Measurements from ENCODE around the gene WDFY2.

The WDFY2 gene

DNA sequence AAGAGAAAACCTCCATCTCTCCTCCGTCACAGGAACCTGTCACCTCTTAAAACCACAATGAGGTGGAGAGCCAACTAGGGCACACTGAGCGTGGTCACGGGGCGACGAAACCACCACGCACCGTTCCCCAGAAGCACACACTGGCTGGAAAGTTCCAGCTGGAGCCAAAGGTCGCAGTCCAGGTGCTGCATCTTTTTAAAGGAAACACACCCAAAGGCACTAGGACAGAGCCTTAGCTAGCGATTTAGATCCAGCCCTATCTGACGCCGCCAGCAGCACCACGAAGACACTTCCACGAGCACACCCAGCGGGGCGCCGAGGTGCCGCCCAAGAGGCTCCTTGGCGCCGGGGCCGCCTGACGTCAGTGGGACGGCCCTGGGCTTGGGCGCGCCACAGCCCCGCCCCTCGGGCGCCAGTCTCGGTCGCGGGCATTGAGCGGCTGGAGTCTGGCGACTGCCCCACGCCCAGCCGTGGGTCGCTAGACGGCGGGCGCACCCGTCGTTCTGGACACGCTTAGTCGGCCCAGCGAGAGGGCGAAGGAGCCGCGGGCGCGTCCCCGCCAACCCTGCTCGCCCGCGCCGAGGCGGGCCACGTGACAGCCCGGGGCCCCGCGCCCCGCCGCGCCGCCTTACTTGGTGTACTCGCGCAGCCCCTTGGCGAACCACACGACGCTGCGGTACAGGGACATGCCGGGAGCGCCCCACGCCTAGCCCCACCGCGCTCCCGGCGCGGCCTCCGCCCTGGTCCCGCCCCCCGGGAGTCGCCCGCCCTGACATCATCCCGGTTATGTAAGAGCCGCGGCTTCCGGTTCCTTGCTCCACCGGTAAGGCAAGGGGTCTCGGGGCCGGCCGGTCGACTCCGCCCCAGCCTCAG lies 219.4 kb downstream of the WDFY2 start, which contains the start of gene DHRS12:
Gene DHRS12, minus strand, starts transcription at position 742 of the 873 bp plus-strand sequence. CDS start 4,504 bp downstream, outside the sequence.
- peak; percentile 95 for DNase-seq

DNA sequence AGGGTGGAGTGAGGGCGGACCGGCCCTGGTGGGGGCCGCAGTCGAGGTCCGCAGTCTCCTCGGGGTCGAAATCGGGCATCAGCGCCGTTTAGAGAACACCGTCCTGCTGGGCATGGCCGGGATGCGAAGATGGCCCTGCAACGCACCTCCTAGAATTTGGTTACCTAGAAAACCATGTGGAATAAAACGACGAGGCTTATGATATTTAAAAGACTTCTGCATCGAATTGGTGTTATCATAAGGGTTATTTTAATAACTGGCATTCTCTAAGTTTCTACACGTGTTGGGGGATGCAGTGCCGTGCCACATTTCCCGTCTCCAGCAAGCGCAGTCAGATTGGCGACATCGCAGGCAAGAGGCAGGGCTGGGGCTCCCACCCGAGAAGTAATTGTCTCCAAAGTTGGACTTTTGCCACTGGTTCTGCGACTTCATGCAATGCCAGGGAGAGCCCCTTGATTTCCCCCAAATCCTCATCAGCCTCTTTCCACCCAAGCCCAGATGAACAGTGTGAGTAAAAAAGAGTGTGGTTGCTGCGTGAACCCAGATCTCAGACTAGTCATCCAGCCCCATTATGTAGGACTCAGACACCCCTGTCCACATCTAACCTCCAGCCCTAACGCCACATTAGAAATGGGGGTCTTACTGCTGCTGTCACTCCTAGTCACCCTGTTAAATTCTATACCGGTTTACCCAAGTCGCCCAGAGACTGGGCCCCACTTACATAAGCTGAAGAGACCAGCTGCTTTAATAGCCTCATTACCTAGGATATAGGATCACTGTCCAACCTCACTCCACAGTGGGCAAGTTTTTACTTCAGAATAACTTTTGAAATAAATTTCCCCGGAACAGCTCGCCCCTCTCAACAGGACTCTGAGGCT lies 220.3 kb downstream of the WDFY2 start:
- DNase-seq, result peak; percentile 79

DNA sequence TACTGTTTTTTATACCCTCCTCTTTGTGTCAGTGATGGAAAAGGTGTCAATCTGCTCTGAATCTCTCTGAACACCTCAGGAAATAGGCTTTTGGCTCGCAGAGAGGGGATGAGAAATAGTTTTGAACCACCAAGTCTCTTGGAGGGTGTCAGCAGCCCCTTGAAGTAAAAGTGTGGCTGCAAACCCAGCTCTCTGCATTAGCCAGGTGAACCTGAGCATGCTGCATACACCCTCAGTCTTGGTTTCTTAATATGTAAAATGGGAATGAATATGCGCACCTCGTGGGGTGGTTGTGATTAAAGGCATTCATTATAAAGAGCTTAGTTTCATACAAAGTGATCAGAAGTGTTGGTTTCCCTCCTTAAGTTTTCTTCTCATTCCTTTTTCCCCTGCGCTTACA lies 221.1 kb downstream of the WDFY2 start:
- DNase-seq, result no peak

DNA sequence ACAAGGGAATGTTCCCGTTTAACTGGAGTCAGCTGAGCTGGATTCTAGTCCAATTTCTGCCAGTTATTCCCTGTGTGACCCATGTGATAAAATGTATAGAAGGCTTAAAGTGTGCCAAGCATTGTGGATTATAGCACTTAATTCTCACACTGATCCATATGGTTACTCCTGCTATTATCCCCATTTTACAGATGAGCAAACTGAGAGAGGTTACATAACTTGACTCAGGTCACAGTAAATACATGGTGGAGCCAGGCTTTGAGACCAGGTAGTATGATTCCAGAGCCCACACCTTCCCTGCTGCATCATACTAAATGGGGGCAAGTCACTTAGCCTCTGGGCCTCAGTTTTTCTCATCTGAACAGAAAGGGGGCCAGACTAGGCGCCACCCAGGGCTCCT lies 221.7 kb downstream of the WDFY2 start:
- no peak for DNase-seq

DNA sequence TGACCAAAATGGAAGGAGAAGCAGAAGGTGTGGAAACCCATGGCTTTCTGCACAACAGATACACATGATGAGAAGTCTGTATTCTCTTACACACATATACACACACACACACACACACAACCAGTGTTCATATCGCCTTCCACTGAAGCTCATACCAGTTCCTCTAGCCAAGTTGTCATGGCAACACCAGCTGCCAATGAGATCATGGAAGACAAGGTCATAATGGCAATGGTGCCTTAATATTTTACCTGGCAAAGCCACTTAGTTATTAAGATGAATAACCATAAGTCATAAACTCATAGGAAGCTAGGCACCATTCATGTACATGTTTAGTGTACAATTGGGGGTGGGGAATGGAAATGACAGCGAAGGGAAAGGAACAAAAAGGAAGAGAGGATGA lies 222.3 kb downstream of the WDFY2 start:
- DNase-seq, result peak; percentile 61

DNA sequence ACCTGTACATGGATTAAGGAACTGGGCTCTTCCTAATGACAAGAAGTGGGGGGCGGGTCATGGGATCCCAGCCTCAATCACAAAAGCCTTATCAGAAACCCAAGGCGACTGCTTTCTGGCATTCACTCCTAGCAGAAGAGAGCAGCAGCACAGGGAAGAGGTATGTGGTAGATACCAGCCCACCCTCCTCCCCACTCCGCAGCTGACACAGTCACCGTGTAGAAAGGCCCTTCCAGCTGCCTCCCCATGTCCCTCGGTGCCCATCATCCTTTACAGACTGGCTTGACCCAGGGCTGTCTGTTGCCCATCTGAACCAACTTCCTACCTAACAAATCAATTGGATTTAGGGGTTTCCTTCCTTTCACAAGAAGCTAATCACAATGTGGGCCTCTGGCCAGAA lies 222.8 kb downstream of the WDFY2 start:
- DNase-seq, result peak; percentile 24

DNA sequence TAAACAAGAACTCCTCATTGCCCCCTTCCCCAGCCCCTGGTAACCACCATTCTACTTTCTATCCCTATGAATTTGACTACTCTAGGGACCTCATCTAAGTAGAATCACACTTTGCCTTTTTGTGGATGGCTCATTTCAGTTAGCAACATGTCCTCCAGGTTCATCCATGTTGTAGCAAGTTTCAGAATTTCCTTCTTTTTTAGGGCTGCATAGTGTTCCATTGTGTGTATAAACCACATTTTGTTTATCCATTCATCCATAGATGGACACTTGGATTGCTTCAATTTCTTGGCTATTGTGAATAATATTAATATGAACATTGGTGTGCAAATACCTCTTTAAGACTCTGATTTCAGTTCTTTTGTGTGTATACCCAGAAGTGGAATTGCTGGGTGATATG lies 224.5 kb downstream of the WDFY2 start:
- DNase-seq, result no peak

DNA sequence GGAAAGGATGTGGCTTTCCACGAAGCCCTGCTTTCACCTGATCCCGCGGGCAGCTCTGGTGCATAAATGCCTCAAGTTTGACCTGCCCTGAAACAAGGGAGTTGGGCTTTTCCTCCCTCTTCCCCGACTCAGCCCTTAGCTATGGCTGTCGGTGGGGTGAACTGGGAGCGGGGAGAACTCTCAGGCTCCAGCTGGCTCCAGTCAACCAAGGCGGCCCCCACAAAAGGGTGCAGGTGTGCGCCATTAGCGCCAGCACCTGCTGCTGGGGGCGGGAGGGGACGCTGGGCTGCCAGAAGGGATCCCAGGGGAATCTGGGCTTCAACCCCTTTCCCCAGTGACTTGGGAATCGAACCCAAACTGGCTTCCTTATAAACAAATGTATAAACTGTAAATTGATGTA lies 226.8 kb downstream of the WDFY2 start:
- DNase-seq, result peak; percentile 62

DNA sequence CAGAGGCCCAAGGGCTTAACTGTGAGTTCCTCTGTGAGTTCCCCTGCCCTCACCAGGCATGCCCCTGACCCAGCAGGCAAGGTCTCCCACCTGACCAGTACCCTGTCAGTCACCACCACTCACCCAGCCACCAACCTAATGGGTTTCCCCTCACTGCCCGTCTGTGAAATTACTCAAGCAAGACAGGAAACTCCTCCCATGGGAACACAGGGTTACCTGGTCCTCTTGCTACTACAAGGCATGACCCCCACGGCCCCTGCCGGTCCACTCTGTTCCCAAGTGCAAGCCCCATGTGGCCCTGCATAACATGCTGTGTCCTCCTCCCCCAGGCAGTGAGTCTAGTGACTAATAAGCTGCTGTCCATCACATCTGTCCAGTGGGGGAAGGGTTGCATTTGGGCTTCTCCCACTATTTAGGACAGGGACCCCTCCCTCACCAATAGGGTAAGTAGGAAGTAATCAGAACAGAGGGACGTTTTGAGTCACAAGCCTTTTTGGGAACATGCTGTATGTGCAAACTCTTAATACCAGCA lies 227.7 kb downstream of the WDFY2 start:
- peak; percentile 64 for DNase-seq

DNA sequence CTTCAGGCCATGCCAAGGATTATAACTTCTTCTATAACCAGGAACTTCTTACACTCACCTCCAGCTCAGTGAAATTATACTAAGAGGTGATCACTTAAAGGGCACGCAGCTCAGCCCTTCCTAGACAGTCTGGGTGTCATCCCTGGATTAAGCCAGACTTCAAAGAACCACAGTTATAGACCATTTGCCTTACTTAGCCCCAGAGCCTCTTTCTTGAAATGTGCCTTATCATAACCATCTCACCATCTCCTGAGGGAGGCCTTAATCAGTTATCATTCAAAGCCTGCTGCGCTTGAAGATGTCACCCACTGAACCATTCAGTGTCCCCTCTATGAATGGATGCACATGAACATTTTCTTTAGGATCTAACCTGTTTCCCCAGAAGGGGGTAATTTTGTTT lies 229.8 kb downstream of the WDFY2 start:
- DNase-seq, result no peak

DNA sequence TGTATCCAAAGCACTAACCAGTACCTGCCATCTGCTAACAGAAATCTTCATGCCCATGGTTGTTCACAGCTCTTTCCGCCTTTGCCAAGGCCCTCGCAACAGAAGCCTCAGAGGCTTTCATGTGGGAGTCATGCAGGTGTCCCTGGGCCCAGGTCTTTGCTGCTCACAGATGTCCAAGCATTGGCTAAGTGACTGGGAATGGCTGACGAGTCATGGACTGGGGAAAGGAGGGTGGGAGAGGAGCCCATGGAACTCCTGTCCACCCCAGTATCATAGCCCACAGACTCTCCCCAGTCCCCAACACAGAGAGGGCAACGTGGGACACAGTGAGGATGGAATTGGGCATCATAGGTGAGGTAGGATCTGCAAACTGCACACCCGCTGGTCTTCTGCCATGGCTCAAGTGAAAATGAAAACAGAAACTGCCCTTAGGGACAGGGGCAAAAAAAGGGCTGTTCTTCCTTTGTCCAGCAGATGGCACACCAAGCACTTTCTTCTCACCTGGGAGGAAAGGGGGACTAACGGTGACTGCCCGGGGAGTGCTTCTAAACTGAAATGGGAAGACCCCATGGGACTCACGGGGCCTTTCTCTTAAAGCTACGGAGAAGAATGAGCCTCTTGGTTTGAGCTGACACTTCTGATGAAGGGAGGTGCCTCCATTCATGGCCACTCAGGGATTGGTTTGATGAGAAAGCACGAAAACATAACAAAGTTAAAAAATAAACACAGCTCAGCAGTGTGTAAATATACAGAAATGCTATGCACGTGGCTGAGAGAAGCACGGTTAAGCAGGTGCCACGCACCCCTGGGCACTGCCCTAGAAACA lies 230.8 kb downstream of the WDFY2 start:
- peak; percentile 91 for DNase-seq

DNA sequence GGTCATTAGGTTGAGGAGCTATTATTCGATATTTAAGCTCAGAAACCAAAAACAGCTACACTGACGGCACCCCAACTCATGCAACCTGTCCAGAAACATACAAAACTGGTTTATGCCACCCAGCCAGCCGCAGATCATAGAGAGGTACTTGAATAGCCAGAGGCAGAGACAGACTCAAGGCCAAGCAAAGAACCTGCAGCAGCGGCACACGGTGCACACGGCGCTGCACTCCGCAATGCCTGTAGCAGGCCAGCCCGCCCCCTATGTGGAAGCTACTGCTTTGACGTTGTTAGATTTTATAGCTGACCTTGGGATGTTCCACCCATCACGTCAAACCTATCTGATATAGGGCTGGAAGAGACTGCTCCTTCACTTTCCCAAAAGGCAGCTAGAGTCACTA lies 231.6 kb downstream of the WDFY2 start:
- no peak for DNase-seq

DNA sequence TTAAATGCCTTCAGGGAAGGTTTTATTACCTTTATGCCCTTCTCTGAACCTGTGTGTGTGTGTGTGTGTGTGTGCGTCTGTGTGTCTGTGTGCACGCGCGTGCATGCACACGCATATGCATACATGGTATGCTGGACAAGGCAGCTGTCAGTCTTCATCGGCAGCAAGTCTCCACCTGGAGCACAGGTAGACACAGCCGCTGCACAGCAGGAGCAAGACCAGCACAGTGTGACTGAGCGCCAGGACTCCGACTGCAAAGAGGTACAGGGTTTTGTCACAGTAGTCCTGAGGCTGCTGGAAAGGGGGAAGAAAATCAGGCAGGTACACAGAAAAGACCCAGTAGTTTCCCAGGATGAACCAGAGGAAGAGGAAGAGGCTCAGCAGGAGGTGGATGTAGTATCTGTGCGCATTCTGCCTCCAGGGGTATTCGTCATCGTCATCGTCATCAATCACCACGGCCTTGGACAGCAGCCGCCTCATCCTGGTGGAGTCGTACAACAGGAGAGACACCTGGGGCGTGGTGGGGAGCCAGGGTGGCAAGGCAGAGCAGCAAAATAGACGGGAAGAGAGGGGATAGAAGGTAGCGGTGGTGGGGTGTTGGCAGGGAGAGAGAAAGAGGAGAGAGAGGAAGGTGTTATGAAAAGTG lies 232.5 kb downstream of the WDFY2 start:
- DNase-seq, result no peak
